GM19468 (cell line): ENCODE measurements around the gene LRRC8E.
"Not testable (repeated sequence)": the region's sequence is repeated elsewhere in the genome, so short reads cannot be mapped to it uniquely, and the experiment has no call there.

Experiments
- ATAC-seq: cut with Tn5 transposase; IDR thresholded peaks from one replicate; pipeline ENCODE4 v1.9.1; 2021; ENCODE audit warnings: mild to moderate bottlenecking, moderate library complexity, moderate number of reproducible peaks; ENCODE audit not compliant: unreplicated experiment; ENCODE audit errors: extremely low read depth

LRRC8E gene

GRCh38 chr19:7879836-7880235 lies 8.5 kb upstream of the LRRC8E start:
- no peak for ATAC-seq

- ATAC-seq, result no peak
These were observed 6.4 kb upstream of the LRRC8E start for GRCh38 chr19:7881910-7882309.

- ATAC-seq, result no peak
These were observed 5.2 kb upstream of the LRRC8E start for GRCh38 chr19:7883105-7883504.

GRCh38 chr19:7883796-7884570 lies 4.3 kb upstream of the LRRC8E start:
- no peak for ATAC-seq

- no peak for ATAC-seq
These were observed 2.5 kb upstream of the LRRC8E start for GRCh38 chr19:7885818-7886217.

- ATAC-seq, result no peak
These were observed 734 bp upstream of the LRRC8E start for GRCh38 chr19:7887408-7888144.

GRCh38 chr19:7888826-7889217 lies 512 bp downstream of the LRRC8E start:
- ATAC-seq, result no peak

- ATAC-seq, result not testable (repeated sequence)
These were observed 5.2 kb downstream of the LRRC8E start for GRCh38 chr19:7893362-7894101.

- ATAC-seq, result no peak
These were observed 6.5 kb downstream of the LRRC8E start for GRCh38 chr19:7894612-7895309.

GRCh38 chr19:7895565-7895964 lies 7.3 kb downstream of the LRRC8E start:
- ATAC-seq, result no peak

GRCh38 chr19:7897292-7897691 lies 9.0 kb downstream of the LRRC8E start:
- ATAC-seq, result no peak

GRCh38 chr19:7898967-7899366 lies 10.7 kb downstream of the LRRC8E start:
- ATAC-seq, result no peak

- no peak for ATAC-seq
These were observed 11.6 kb downstream of the LRRC8E start for GRCh38 chr19:7899751-7900378.

- no peak for ATAC-seq
These were observed 12.1 kb downstream of the LRRC8E start for GRCh38 chr19:7900401-7900870.

- no peak for ATAC-seq
These were observed 12.6 kb downstream of the LRRC8E start for GRCh38 chr19:7900931-7901330.

GRCh38 chr19:7901337-7901736 lies 13.0 kb downstream of the LRRC8E start:
- no peak for ATAC-seq

- no peak for ATAC-seq
These were observed 14.5 kb downstream of the LRRC8E start for GRCh38 chr19:7902796-7903243.

- ATAC-seq, result peak; percentile 84
These were observed 15.1 kb downstream of the LRRC8E start, which contains the start of gene MAP2K7 for GRCh38 chr19:7903244-7904073. MAP2K7 (plus strand) TSS chr19:7903877; CDS start chr19:7903945, 68 bp downstream.
